ENCODE data around the gene HOXA7.

The HOXA7 gene

DNA sequence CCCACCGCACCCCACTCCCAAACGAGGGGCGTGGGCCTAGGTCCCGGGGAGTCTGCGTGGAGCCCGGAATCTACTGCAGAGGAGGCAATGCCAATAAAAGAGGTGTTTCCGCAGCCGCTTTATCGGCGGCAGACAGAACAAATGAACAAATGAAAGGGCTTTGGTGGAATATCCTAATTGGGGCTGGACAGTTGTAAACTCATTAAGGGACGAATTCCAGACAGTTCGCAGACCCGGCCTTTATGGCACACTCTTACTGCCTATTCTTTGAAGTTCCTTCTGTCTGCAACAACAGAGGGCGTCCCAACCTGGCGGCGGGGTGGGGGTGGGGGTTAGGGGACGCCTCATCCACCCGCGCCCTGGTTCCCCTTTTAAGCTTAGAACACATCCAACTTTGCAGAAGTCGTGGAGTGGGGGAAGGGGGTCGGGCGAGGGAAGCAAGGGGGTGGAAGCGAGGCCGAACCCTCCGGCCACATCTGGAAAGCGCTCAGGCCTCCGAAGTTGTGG, 4.8 kb upstream of the HOXA7 start (continued):
- TF ChIP-seq MZF1 (tag by site-specific recombination; IDR thresholded peaks at IDR 0.05; ENCODE audit: borderline replicate concordance) (no peak), SP3 (tag by site-specific recombination; IDR thresholded peaks at IDR 0.05) (0 out of 2 replicates have a peak, but pooled peaks have one; percentile 22), KLF16 (tag by site-specific recombination; IDR thresholded peaks at IDR 0.05) (0 out of 2 replicates have a peak, but pooled peaks have one; percentile 30), ZBTB21 (tag by site-specific recombination; IDR thresholded peaks at IDR 0.05) (no peak), TCF7L2 (IDR thresholded peaks at IDR 0.05; ENCODE audit: borderline replicate concordance, low read depth, low read length) (peak; percentile 76), YY1 (tag by site-specific recombination; IDR thresholded peaks at IDR 0.05) (no peak), ZNF138 (tag by site-specific recombination; IDR thresholded peaks at IDR 0.05; ENCODE audit: borderline replicate concordance) (no peak), ZEB2 (tag by site-specific recombination; IDR thresholded peaks at IDR 0.05) (peak; percentile 73), ZNF621 (tag by site-specific recombination; IDR thresholded peaks at IDR 0.05) (no peak), ZNF561 (tag by site-specific recombination; IDR thresholded peaks at IDR 0.05; ENCODE audit: borderline replicate concordance) (peak; percentile 28; the same call in 1 of the 2 replicates), ZNF37A (tag by site-specific recombination; IDR thresholded peaks at IDR 0.05) (no peak), ZNF266 (tag by site-specific recombination; IDR thresholded peaks at IDR 0.05; ENCODE audit: low read depth) (no peak), ZNF239 (tag by site-specific recombination; IDR thresholded peaks at IDR 0.05) (no peak), ZNF792 (tag by site-specific recombination; IDR thresholded peaks at IDR 0.05) (no peak), ZNF16 (tag by site-specific recombination; IDR thresholded peaks at IDR 0.05; ENCODE audit: low read depth) (no peak), ZNF366 (tag by site-specific recombination; conservative IDR thresholded peaks at IDR 0.05) (0 out of 2 replicates have a peak, but pooled peaks have one; percentile 29), ZNF24 (tag by site-specific recombination; IDR thresholded peaks at IDR 0.05) (peak; percentile 84), EGR2 (tag by site-specific recombination; IDR thresholded peaks at IDR 0.05; ENCODE audit: low read depth) (peak; percentile 57; the same call in 1 of the 2 replicates), ZFP69B (tag by site-specific recombination; IDR thresholded peaks at IDR 0.05) (0 out of 2 replicates have a peak, but pooled peaks have one; percentile 22), GLI4 (tag by site-specific recombination; IDR thresholded peaks at IDR 0.05) (no peak), ZNF146 (tag by site-specific recombination; IDR thresholded peaks at IDR 0.05) (no peak), ZNF560 (tag by site-specific recombination; IDR thresholded peaks at IDR 0.05; ENCODE audit: borderline replicate concordance) (no peak), ZNF707 (tag by site-specific recombination; IDR thresholded peaks at IDR 0.05) (no peak)
- TF ChIP-seq, protein P1, sequence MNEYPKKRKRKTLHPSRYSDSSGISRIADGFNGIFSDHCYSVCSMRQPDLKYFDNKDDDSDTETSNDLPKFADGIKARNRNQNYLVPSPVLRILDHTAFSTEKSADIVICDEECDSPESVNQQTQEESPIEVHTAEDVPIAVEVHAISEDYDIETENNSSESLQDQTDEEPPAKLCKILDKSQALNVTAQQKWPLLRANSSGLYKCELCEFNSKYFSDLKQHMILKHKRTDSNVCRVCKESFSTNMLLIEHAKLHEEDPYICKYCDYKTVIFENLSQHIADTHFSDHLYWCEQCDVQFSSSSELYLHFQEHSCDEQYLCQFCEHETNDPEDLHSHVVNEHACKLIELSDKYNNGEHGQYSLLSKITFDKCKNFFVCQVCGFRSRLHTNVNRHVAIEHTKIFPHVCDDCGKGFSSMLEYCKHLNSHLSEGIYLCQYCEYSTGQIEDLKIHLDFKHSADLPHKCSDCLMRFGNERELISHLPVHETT (tag by site-specific recombination; IDR thresholded peaks at IDR 0.05): 0 out of 2 replicates have a peak, but pooled peaks have one; percentile 9
- TF ChIP-seq, protein P2, sequence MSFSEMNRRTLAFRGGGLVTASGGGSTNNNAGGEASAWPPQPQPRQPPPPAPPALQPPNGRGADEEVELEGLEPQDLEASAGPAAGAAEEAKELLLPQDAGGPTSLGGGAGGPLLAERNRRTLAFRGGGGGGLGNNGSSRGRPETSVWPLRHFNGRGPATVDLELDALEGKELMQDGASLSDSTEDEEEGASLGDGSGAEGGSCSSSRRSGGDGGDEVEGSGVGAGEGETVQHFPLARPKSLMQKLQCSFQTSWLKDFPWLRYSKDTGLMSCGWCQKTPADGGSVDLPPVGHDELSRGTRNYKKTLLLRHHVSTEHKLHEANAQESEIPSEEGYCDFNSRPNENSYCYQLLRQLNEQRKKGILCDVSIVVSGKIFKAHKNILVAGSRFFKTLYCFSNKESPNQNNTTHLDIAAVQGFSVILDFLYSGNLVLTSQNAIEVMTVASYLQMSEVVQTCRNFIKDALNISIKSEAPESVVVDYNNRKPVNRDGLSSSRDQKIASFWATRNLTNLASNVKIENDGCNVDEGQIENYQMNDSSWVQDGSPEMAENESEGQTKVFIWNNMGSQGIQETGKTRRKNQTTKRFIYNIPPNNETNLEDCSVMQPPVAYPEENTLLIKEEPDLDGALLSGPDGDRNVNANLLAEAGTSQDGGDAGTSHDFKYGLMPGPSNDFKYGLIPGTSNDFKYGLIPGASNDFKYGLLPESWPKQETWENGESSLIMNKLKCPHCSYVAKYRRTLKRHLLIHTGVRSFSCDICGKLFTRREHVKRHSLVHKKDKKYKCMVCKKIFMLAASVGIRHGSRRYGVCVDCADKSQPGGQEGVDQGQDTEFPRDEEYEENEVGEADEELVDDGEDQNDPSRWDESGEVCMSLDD (tag by site-specific recombination; IDR thresholded peaks at IDR 0.05): peak; percentile 95
- TF ChIP-seq, protein P3, sequence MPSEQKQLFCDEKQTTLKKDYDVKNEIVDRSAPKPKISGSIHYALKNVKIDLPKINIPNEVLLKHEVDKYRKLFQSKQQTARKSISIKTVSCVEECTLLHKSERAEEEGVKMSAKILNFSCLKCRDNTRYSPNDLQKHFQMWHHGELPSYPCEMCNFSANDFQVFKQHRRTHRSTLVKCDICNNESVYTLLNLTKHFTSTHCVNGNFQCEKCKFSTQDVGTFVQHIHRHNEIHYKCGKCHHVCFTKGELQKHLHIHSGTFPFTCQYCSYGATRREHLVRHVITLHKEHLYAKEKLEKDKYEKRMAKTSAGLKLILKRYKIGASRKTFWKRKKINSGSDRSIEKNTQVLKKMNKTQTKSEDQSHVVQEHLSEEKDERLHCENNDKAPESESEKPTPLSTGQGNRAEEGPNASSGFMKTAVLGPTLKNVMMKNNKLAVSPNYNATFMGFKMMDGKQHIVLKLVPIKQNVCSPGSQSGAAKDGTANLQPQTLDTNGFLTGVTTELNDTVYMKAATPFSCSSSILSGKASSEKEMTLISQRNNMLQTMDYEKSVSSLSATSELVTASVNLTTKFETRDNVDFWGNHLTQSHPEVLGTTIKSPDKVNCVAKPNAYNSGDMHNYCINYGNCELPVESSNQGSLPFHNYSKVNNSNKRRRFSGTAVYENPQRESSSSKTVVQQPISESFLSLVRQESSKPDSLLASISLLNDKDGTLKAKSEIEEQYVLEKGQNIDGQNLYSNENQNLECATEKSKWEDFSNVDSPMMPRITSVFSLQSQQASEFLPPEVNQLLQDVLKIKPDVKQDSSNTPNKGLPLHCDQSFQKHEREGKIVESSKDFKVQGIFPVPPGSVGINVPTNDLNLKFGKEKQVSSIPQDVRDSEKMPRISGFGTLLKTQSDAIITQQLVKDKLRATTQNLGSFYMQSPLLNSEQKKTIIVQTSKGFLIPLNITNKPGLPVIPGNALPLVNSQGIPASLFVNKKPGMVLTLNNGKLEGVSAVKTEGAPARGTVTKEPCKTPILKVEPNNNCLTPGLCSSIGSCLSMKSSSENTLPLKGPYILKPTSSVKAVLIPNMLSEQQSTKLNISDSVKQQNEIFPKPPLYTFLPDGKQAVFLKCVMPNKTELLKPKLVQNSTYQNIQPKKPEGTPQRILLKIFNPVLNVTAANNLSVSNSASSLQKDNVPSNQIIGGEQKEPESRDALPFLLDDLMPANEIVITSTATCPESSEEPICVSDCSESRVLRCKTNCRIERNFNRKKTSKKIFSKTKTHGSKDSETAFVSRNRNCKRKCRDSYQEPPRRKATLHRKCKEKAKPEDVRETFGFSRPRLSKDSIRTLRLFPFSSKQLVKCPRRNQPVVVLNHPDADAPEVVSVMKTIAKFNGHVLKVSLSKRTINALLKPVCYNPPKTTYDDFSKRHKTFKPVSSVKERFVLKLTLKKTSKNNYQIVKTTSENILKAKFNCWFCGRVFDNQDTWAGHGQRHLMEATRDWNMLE (tag by site-specific recombination; conservative IDR thresholded peaks at IDR 0.05; ENCODE audit: low read depth): 0 out of 2 replicates have a peak, but pooled peaks have one; percentile 18
- TF ChIP-seq, protein P4, sequence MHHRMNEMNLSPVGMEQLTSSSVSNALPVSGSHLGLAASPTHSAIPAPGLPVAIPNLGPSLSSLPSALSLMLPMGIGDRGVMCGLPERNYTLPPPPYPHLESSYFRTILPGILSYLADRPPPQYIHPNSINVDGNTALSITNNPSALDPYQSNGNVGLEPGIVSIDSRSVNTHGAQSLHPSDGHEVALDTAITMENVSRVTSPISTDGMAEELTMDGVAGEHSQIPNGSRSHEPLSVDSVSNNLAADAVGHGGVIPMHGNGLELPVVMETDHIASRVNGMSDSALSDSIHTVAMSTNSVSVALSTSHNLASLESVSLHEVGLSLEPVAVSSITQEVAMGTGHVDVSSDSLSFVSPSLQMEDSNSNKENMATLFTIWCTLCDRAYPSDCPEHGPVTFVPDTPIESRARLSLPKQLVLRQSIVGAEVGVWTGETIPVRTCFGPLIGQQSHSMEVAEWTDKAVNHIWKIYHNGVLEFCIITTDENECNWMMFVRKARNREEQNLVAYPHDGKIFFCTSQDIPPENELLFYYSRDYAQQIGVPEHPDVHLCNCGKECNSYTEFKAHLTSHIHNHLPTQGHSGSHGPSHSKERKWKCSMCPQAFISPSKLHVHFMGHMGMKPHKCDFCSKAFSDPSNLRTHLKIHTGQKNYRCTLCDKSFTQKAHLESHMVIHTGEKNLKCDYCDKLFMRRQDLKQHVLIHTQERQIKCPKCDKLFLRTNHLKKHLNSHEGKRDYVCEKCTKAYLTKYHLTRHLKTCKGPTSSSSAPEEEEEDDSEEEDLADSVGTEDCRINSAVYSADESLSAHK (tag by site-specific recombination; IDR thresholded peaks at IDR 0.05): peak; percentile 59
- TF ChIP-seq, protein P5, sequence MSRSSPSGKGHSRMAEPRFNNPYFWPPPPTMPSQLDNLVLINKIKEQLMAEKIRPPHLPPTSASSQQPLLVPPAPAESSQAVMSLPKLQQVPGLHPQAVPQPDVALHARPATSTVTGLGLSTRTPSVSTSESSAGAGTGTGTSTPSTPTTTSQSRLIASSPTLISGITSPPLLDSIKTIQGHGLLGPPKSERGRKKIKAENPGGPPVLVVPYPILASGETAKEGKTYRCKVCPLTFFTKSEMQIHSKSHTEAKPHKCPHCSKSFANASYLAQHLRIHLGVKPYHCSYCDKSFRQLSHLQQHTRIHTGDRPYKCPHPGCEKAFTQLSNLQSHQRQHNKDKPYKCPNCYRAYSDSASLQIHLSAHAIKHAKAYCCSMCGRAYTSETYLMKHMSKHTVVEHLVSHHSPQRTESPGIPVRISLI (tag by site-specific recombination; IDR thresholded peaks at IDR 0.05): no peak
